Lower leg skin (tissue), 3 donors: ENCODE data around the gene DCUN1D3.
A peak's percentile ranks its signal among the peaks of the same experiment; 100 is the strongest.

Experiments used
- POLR2A ChIP-seq, 2 donors: fragments of 450-650 bp; IDR thresholded peaks; one replicate each; pipeline ENCODE4 v1.6.1; 2016 to 2017; ENCODE audit warnings: antibody characterized with exemption in 2 of 2, mild to moderate bottlenecking in 1 of 2, moderate library complexity in 1 of 2
- TF ChIP-seq, protein P1 (sequence below), 3 donors: fragments of 450-650 bp; IDR thresholded peaks; one replicate each; pipeline ENCODE4 v1.5.1; 2016; ENCODE audit warnings: antibody characterized with exemption in 3 of 3, mild to moderate bottlenecking in 3 of 3, moderate library complexity in 2 of 3

DNA sequence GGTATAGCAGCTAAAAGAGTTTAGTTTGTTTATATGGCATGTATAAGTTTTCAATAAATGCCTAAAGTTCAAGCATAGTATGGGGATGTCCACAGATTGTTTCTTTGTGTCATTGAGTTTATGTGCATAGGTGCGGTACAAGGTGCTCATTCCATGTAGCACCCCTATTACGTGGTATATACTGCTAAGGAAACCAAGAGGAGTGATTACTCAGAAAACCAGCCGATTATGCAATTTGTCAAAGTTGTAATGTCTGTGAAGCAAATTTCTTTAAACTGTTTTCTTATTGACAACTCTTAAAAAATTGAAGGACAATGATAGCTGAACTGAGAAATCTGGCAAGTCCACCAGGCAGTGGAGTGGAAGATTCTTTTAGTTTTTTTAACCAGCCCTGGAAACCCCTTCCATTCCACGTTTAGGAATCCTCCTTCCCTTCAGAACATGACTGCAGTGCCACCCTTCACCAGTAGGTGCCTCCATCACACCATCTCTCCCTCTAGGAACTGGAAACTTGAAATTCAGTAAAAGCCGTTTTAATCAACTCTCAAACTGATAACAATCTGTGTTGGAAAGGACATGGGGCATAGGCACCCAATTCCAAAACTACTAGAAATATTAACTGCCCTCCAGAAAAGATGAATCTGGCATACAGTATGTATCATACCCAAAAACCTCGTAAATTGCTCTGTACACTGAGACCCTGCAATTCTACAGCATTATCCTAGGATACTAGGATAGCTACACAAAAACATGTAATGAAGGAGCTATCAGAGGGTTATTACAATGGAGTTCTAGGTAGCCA, 50.4 kb downstream of the DCUN1D3 start:
- TF ChIP-seq, protein P1, sequence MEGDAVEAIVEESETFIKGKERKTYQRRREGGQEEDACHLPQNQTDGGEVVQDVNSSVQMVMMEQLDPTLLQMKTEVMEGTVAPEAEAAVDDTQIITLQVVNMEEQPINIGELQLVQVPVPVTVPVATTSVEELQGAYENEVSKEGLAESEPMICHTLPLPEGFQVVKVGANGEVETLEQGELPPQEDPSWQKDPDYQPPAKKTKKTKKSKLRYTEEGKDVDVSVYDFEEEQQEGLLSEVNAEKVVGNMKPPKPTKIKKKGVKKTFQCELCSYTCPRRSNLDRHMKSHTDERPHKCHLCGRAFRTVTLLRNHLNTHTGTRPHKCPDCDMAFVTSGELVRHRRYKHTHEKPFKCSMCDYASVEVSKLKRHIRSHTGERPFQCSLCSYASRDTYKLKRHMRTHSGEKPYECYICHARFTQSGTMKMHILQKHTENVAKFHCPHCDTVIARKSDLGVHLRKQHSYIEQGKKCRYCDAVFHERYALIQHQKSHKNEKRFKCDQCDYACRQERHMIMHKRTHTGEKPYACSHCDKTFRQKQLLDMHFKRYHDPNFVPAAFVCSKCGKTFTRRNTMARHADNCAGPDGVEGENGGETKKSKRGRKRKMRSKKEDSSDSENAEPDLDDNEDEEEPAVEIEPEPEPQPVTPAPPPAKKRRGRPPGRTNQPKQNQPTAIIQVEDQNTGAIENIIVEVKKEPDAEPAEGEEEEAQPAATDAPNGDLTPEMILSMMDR (IDR thresholded peaks at IDR 0.05): peak in 2 of 3 donors; percentile 92 to 97
- no peak for TF ChIP-seq POLR2A (IDR thresholded peaks at IDR 0.05)
